ENCODE measurements around the gene OR13A1.

OR13A1 gene

GRCh38 chr10:45256246-45256645 is 59.2 kb downstream of the OR13A1 start:
- Histone ChIP-seq H3K36me3 (ENCODE audit: control insufficient read depth in 2 of 2, insufficient read depth in 1 of 2, low read length in 2 of 2) (no peaks in the 10 kb centered on the region), H3K27ac (ENCODE audit: extremely low read depth, low read depth, low read length) (no peak overlapping the region), H3K4me1 (ENCODE audit: control insufficient read depth, insufficient read depth, low read length) (no peaks in the 10 kb centered on the region), H3K4me3 (ENCODE audit: low read depth, low read length) (no peak overlapping the region), H3K9me3 (ENCODE audit: control insufficient read depth, insufficient read depth, low read depth, low read length) (no peaks in the 10 kb centered on the region)
- TF ChIP-seq ZNF561 (tag by site-specific recombination; IDR thresholded peaks at IDR 0.05; ENCODE audit: borderline replicate concordance) (no peak), SETDB1 (IDR thresholded peaks at IDR 0.05; ENCODE audit: insufficient read length, low read length) (no peak), ZNF146 (tag by site-specific recombination; IDR thresholded peaks at IDR 0.05) (no peak), GLIS2 (tag by site-specific recombination; IDR thresholded peaks at IDR 0.05) (no peak), ZNF133 (tag by site-specific recombination; IDR thresholded peaks at IDR 0.05) (no peak), GLI4 (tag by site-specific recombination; IDR thresholded peaks at IDR 0.05) (no peak), ZBTB48 (tag by site-specific recombination; IDR thresholded peaks at IDR 0.05) (no peak), OSR2 (tag by site-specific recombination; IDR thresholded peaks at IDR 0.05) (no peak), GFI1B (tag by site-specific recombination; IDR thresholded peaks at IDR 0.05) (no peak), AEBP2 (tag by site-specific recombination; IDR thresholded peaks at IDR 0.05; ENCODE audit: borderline replicate concordance) (no peak), SCRT1 (tag by site-specific recombination; IDR thresholded peaks at IDR 0.05; ENCODE audit: borderline replicate concordance) (no peak)
- CTCF ChIA-PET = interaction anchor here (1.0 kb wide), 1 partner anchor 11 kb away, joined by 3 read pairs; no protein-coding TSS in a partner anchor
- POLR2A ChIA-PET = no interaction called here

- H3K27ac ChIP-seq (ENCODE audit: extremely low read depth, low read depth, low read length) = no peak overlapping the region
- ChIA-PET CTCF (interaction anchor here (1.0 kb wide), 1 partner anchor 11 kb away, joined by 3 read pairs; no protein-coding TSS in a partner anchor), POLR2A (no interaction called here)
- H3K9me3 ChIP-seq (ENCODE audit: control insufficient read depth, insufficient read depth, low read depth, low read length) = no peaks in the 10 kb centered on the region
- H3K36me3 ChIP-seq (ENCODE audit: control insufficient read depth in 2 of 2, insufficient read depth in 1 of 2, low read length in 2 of 2) = no peaks in the 10 kb centered on the region
- TF ChIP-seq ZNF138 (tag by site-specific recombination; IDR thresholded peaks at IDR 0.05; ENCODE audit: borderline replicate concordance) (no peak), ZNF2 (tag by site-specific recombination; IDR thresholded peaks at IDR 0.05) (no peak), ZXDB (tag by site-specific recombination; IDR thresholded peaks at IDR 0.05) (no peak), KLF7 (tag by site-specific recombination; IDR thresholded peaks at IDR 0.05; ENCODE audit: borderline replicate concordance) (no peak), ZNF292 (tag by site-specific recombination; IDR thresholded peaks at IDR 0.05; ENCODE audit: borderline replicate concordance, low read depth) (no peak), ZBTB7A (tag by site-specific recombination; IDR thresholded peaks at IDR 0.05; ENCODE audit: low read depth) (no peak), CTCF (tag by site-specific recombination; IDR thresholded peaks at IDR 0.05) (no peak), SCRT1 (tag by site-specific recombination; IDR thresholded peaks at IDR 0.05; ENCODE audit: borderline replicate concordance) (no peak)
- H3K4me1 ChIP-seq (ENCODE audit: control insufficient read depth, insufficient read depth, low read length) = no peaks in the 10 kb centered on the region
- no peak overlapping the region for H3K4me3 ChIP-seq (ENCODE audit: low read depth, low read length)
These were observed 59.7 kb downstream of the OR13A1 start for GRCh38 chr10:45255706-45256105.

GRCh38 chr10:45254892-45255291 is 60.5 kb downstream of the OR13A1 start:
- Histone ChIP-seq H3K36me3 (ENCODE audit: control insufficient read depth in 2 of 2, insufficient read depth in 1 of 2, low read length in 2 of 2) (no peaks in the 10 kb centered on the region), H3K9me3 (ENCODE audit: control insufficient read depth, insufficient read depth, low read depth, low read length) (no peaks in the 10 kb centered on the region), H3K4me1 (ENCODE audit: control insufficient read depth, insufficient read depth, low read length) (no peaks in the 10 kb centered on the region), H3K27ac (ENCODE audit: extremely low read depth, low read depth, low read length) (no peak overlapping the region), H3K4me3 (ENCODE audit: low read depth, low read length) (no peak overlapping the region)
- POLR2A ChIA-PET = no interaction called here
- CTCF ChIA-PET = no interaction called here
- no peak for TF ChIP-seq PRDM2 (tag by site-specific recombination; IDR thresholded peaks at IDR 0.05; ENCODE audit: borderline replicate concordance)
- no peak for TF ChIP-seq ZNF449 (tag by site-specific recombination; IDR thresholded peaks at IDR 0.05)
- TF ChIP-seq ZNF600 (tag by site-specific recombination; IDR thresholded peaks at IDR 0.05) = no peak
- TF ChIP-seq GFI1B (tag by site-specific recombination; IDR thresholded peaks at IDR 0.05) = no peak
